ENCODE measurements around the gene INCA1.
A peak's percentile ranks its signal among the peaks of the same experiment; 100 is the strongest.
"Not testable (repeated sequence)": the region's sequence is repeated elsewhere in the genome, so short reads cannot be mapped to it uniquely, and the experiment has no call there.

INCA1 gene

GRCh38 chr17:4997302-4998026, at the start of gene INCA1, which contains the start of gene KIF1C:
Gene INCA1, minus strand, starts transcription at chr17:4997522. Its CDS starts 3,085 bp downstream, at chr17:4994437.
Gene KIF1C, plus strand, starts transcription at chr17:4997950. Its CDS starts 2,297 bp downstream, at chr17:5000247.
- peak; percentile 68 to 78 for DNase-seq

GRCh38 chr17:5045496-5045895, 48.2 kb upstream of the INCA1 start:
- no peak for DNase-seq

GRCh38 chr17:5044630-5045029, 47.3 kb upstream of the INCA1 start:
- no peak for DNase-seq

GRCh38 chr17:5043524-5043923, 46.2 kb upstream of the INCA1 start:
- no peak for DNase-seq

- DNase-seq, result no peak
Observed at GRCh38 chr17:5042157-5043022, 45.1 kb upstream of the INCA1 start.

GRCh38 chr17:5035315-5035714, 38.0 kb upstream of the INCA1 start, which contains the start of gene SLC52A1:
Gene SLC52A1, minus strand, starts transcription at chr17:5035426. Its CDS starts 820 bp downstream, at chr17:5034606.
- no peak for DNase-seq

- DNase-seq, result no peak
Observed at GRCh38 chr17:5034651-5035050, 37.3 kb upstream of the INCA1 start.

- DNase-seq, result no peak
Observed at GRCh38 chr17:5034063-5034462, 36.7 kb upstream of the INCA1 start.

- DNase-seq, result no peak
Observed at GRCh38 chr17:5033352-5034015, 36.2 kb upstream of the INCA1 start.

GRCh38 chr17:5032865-5033264, 35.5 kb upstream of the INCA1 start:
- no peak for DNase-seq

- DNase-seq, result peak; percentile 42 to 65
Observed at GRCh38 chr17:5031365-5032082, 34.2 kb upstream of the INCA1 start.

GRCh38 chr17:5030168-5030567, 32.8 kb upstream of the INCA1 start:
- DNase-seq, result not testable (repeated sequence)

- DNase-seq, result no peak
Observed at GRCh38 chr17:5027916-5028315, 30.6 kb upstream of the INCA1 start.

- no peak for DNase-seq
Observed at GRCh38 chr17:5027299-5027698, 30.0 kb upstream of the INCA1 start.

GRCh38 chr17:5024604-5025003, 27.3 kb upstream of the INCA1 start:
- DNase-seq, result no peak

GRCh38 chr17:5023588-5024147, 26.3 kb upstream of the INCA1 start:
- no peak for DNase-seq

- no peak for DNase-seq
Observed at GRCh38 chr17:5022171-5022711, 24.9 kb upstream of the INCA1 start.

GRCh38 chr17:5020502-5021023, 23.2 kb upstream of the INCA1 start:
- DNase-seq, result no peak

- DNase-seq, result no peak
Observed at GRCh38 chr17:5019475-5019956, 22.2 kb upstream of the INCA1 start.

GRCh38 chr17:5014357-5014756, 17.0 kb upstream of the INCA1 start:
- DNase-seq, result no peak

GRCh38 chr17:5011928-5012327, 14.6 kb upstream of the INCA1 start:
- no peak for DNase-seq

Measured in SW 1271 (cell line).